Renal pelvis (tissue), 3 donors: ENCODE measurements around the gene BARX1. TPM values are rescaled to one million over a fixed set of nuclear protein-coding genes. Genes with fewer than 3 reads are reported as not detected.

Experiments
- polyA plus RNA-seq, 3 donors: library from polyadenylated mRNA; unstranded; fragments of 120-200 nt; gene quantifications; one replicate each; pipeline ENCODE4 v1.2.1, GENCODE V29; 2013; ENCODE audit not compliant: insufficient read length in 3 of 3

Gene BARX1
- polyA plus RNA-seq, 3 donors, result 0.40 to 0.86 (median 0.78) TPM

Other genes starting within 250 kb of the BARX1 start
- 10 to 100 TPM in 2 of 3 donors, 1 to 10 TPM in 1; 9.8 to 14.0 (median 13.8) TPM for gene PTPDC1, start 129.1 kb upstream of the BARX1 start, polyA plus RNA-seq